Stimulated activated naive CD8-positive, alpha-beta T cell treated with anti-CD3 and anti-CD28 coated beads, Interleukin-15, amount 100 ng/mL, for 72 hours (primary cell): Measurements from ENCODE around the gene HSD17B12.

Experiments
- ATAC-seq: fragments of 150-1000 bp; cut with Tn5 transposase; 2 replicates; pipeline ENCODE4 v1.10.0; 2021; ENCODE audit warnings: mild to moderate bottlenecking, moderate library complexity
- DNase-seq, 2 donors: peaks; one replicate each; pipeline ENCODE4 v3.0.0; 2021 to 2022
- H3K27ac Mint-ChIP-seq, 2 donors: one replicate each; pipeline ENCODE4 v1.8.0; 2022; ENCODE audit warnings: mild to moderate bottlenecking in 2 of 2, mixed read lengths in 2 of 2, moderate library complexity in 2 of 2
- H3K27me3 Mint-ChIP-seq: one replicate; pipeline ENCODE4 v1.8.0; 2022; ENCODE audit warnings: mixed read lengths
- H3K4me1 Mint-ChIP-seq: one replicate; pipeline ENCODE4 v1.8.0; 2022; ENCODE audit warnings: mild to moderate bottlenecking, mixed read lengths
- H3K4me3 Mint-ChIP-seq, 2 donors: one replicate each; pipeline ENCODE4 v1.8.0; 2022; ENCODE audit warnings: mild to moderate bottlenecking in 2 of 2, mixed read lengths in 2 of 2, moderate library complexity in 1 of 2
- H3K9me3 Mint-ChIP-seq, 2 donors: one replicate each; pipeline ENCODE4 v1.8.0; 2022; ENCODE audit warnings: mixed read lengths in 2 of 2

HSD17B12 gene

DNA sequence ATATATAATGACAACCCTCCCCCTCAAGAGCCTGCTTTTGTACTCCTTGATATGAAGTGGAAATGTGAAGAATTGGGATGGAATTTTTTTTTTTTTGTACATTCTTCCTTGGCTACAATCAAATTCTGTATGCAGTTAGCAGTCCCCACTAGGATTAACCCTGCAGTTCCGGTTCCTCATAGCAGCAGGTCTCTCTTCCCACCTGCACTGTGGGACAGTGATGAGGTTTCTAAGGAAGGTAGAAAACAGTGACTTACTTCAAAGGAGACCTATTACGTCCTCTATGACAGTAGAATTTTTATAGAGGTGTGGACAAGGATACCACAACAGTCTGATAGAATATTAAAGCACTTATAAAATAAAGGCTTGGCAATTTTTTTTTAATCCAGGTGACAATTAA is 153.7 kb downstream of the HSD17B12 start:
- DNase-seq (no peak), ATAC-seq (no peak)
- H3K4me3 Mint-ChIP-seq, result no peak overlapping the region
- peaks cover 12% of the 10 kb centered on the region for H3K4me1 Mint-ChIP-seq
- no peaks in the 10 kb centered on the region for H3K27me3 Mint-ChIP-seq
- H3K9me3 Mint-ChIP-seq, result no peaks in the 10 kb centered on the region
- no peak overlapping the region for H3K27ac Mint-ChIP-seq

GRCh38 chr11:43835104-43835503 is 154.6 kb downstream of the HSD17B12 start:
- no peak overlapping the region for H3K27ac Mint-ChIP-seq
- no peaks in the 10 kb centered on the region for H3K27me3 Mint-ChIP-seq
- no peak overlapping the region for H3K4me3 Mint-ChIP-seq
- DNase-seq (no peak), ATAC-seq (no peak)
- H3K9me3 Mint-ChIP-seq, result no peaks in the 10 kb centered on the region
- H3K4me1 Mint-ChIP-seq, result peaks cover 12% of the 10 kb centered on the region

GRCh38 chr11:43837879-43838278 is 157.3 kb downstream of the HSD17B12 start:
- no peak for DNase-seq
- Mint-ChIP-seq H3K27ac (no peak overlapping the region), H3K9me3 (no peaks in the 10 kb centered on the region), H3K4me1 (no peaks in the 10 kb centered on the region), H3K4me3 (no peak overlapping the region), H3K27me3 (no peaks in the 10 kb centered on the region)
- ATAC-seq, result no peak

- DNase-seq (no peak), ATAC-seq (no peak)
- H3K4me1 Mint-ChIP-seq, result no peaks in the 10 kb centered on the region
- no peak overlapping the region for H3K4me3 Mint-ChIP-seq
- H3K27ac Mint-ChIP-seq, result no peak overlapping the region
- no peaks in the 10 kb centered on the region for H3K27me3 Mint-ChIP-seq
- H3K9me3 Mint-ChIP-seq, result no peaks in the 10 kb centered on the region
Measured at GRCh38 chr11:43842021-43842420, 161.5 kb downstream of the HSD17B12 start.

DNA sequence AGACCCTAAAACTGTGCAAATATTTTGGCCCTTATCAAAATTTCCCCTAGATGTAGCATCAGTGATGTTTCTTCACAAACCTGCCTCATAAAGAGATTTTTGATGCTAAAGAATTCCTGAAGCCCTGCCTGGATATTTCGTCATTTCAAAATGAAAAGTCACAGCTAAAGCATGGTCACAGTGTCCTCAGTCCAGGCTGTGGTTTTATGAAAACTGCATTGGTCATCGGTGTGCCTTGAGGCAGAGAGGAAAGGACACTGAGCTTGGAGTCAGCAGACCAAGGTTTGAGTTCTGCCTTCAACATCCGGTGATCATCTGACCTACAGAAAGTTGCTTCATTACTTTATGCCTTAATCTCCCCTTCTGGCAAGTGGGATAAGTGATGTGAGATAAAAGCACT is 165.3 kb downstream of the HSD17B12 start:
- Mint-ChIP-seq H3K4me3 (no peak overlapping the region), H3K9me3 (no peaks in the 10 kb centered on the region), H3K27me3 (no peaks in the 10 kb centered on the region), H3K27ac (no peak overlapping the region), H3K4me1 (no peaks in the 10 kb centered on the region)
- ATAC-seq, result no peak
- DNase-seq, result no peak

DNA sequence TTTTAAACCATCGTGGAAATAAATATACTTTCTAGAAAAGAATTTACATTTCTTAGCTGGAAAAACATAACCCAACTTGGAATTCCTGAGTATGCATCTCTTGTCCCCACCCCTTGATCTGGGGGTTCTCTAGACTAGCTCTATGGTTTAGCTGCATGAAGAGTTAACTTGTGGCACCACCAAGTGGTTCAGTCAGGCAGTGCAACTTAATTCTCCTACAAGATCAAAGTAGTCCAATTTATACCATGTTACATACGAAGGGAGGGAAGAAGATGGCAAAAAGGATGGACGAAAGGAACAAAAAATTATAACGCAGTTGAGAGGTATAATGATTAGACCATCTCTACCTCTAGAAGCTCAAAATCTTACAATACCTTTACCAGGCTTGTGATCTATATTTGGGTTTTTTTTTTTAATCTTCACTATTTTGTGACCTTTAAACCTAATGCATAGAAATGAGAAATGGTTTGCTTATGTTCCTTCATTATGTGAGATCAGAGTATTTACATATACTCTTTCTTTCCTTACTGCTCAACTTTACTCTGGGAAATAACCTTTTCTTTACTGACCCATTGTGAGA is 171.6 kb downstream of the HSD17B12 start:
- DNase-seq, result peak; percentile 50 to 57
- peak; percentile 80 for ATAC-seq
- no peaks in the 10 kb centered on the region for H3K27me3 Mint-ChIP-seq
- no peak overlapping the region for H3K4me3 Mint-ChIP-seq
- H3K27ac Mint-ChIP-seq, result no peak overlapping the region
- H3K4me1 Mint-ChIP-seq, result no peaks in the 10 kb centered on the region
- no peaks in the 10 kb centered on the region for H3K9me3 Mint-ChIP-seq

DNA sequence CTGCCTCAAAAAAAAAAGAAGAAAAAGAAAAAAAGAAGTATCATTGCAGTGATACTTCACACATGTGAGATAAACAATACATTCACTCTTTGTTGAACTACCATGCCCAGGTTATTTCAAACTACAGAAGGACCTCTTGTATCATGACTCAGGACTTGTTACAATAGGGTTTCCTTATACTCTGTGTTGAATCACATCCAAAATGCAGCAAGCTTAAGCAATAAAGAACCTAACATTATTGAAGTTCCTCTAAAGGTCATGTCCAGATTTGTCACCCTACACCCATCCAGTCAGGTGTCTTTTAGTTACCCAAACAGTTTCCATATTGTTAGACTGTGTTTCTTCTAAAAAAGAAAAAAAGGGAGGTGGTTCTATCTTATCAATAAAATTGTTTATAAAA is 173.2 kb downstream of the HSD17B12 start:
- Mint-ChIP-seq H3K27ac (peak overlapping the region in 1 of 2 donors; percentile 82), H3K4me3 (no peak overlapping the region), H3K9me3 (no peaks in the 10 kb centered on the region), H3K27me3 (no peaks in the 10 kb centered on the region), H3K4me1 (no peaks in the 10 kb centered on the region)
- no peak for DNase-seq
- no peak for ATAC-seq

- Mint-ChIP-seq H3K4me1 (no peaks in the 10 kb centered on the region), H3K27me3 (no peaks in the 10 kb centered on the region), H3K9me3 (peaks cover 9 to 10% of the 10 kb centered on the region in 2 donors), H3K4me3 (no peak overlapping the region), H3K27ac (no peak overlapping the region)
- ATAC-seq (no peak), DNase-seq (no peak)
Measured at GRCh38 chr11:43856993-43857392, 176.5 kb downstream of the HSD17B12 start.

DNA sequence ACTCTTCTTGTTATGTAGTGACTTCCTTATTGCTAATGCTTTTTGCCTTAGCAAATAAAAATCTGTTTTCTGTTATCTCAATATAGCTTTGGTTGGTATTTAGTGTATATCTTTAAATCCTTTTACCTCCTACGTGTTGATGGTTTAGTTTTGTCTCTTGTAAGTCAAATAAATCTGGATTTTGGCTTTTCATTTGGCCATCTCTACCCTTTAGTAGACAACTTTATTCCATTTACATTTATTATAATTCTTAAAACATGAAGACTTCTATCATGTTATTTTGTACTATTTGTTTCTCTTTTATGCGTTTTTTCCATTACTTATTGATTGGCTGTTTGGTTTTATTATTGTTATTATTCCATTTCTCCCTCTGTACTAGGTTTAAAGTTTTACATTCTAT is 180.6 kb downstream of the HSD17B12 start:
- H3K9me3 Mint-ChIP-seq, result peaks cover 9 to 10% of the 10 kb centered on the region in 2 donors

GRCh38 chr11:43866520-43866919 is 186.0 kb downstream of the HSD17B12 start:
- H3K27ac Mint-ChIP-seq, result no peak overlapping the region
- ATAC-seq, result no peak

More for the DNA sequence above, 180.6 kb downstream of the HSD17B12 start:
- Mint-ChIP-seq H3K4me1 (peaks cover 10% of the 10 kb centered on the region), H3K27me3 (peaks cover 8% of the 10 kb centered on the region), H3K27ac (peak overlapping the region in 1 of 2 donors; percentile 88), H3K4me3 (no peak overlapping the region)
- DNase-seq (no peak), ATAC-seq (no peak)

DNA sequence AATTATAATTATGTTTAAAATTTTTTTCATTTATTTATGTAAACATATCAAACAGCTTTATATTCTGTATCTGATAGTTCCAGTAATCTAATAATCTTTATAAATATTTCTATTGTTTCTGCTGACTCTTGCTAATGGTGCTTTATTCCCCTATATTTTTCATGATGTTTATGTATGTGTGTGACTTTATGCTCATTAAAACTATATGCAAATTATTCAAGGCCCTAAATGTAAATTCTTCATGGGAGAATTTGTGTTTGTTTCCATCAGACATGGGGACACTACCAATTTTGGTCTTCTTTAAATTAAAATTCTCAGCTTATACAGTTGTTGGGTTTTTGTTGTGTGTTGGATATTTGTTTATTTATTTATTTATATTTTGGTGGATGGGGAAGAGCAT is 186.4 kb downstream of the HSD17B12 start:
- H3K4me3 Mint-ChIP-seq, result no peak overlapping the region
- peaks cover 31% of the 10 kb centered on the region for H3K4me1 Mint-ChIP-seq
- no peak for ATAC-seq
- H3K27me3 Mint-ChIP-seq, result peaks cover 22% of the 10 kb centered on the region
- no peak for DNase-seq
- no peak overlapping the region for H3K27ac Mint-ChIP-seq
- H3K9me3 Mint-ChIP-seq, result peaks cover 7 to 8% of the 10 kb centered on the region in 2 donors

More at GRCh38 chr11:43866520-43866919, 186.0 kb downstream of the HSD17B12 start:
- peaks cover 31% of the 10 kb centered on the region for H3K4me1 Mint-ChIP-seq
- no peak overlapping the region for H3K4me3 Mint-ChIP-seq
- peaks cover 18% of the 10 kb centered on the region for H3K27me3 Mint-ChIP-seq
- DNase-seq, result no peak
- peaks cover 7 to 8% of the 10 kb centered on the region in 2 donors for H3K9me3 Mint-ChIP-seq

DNA sequence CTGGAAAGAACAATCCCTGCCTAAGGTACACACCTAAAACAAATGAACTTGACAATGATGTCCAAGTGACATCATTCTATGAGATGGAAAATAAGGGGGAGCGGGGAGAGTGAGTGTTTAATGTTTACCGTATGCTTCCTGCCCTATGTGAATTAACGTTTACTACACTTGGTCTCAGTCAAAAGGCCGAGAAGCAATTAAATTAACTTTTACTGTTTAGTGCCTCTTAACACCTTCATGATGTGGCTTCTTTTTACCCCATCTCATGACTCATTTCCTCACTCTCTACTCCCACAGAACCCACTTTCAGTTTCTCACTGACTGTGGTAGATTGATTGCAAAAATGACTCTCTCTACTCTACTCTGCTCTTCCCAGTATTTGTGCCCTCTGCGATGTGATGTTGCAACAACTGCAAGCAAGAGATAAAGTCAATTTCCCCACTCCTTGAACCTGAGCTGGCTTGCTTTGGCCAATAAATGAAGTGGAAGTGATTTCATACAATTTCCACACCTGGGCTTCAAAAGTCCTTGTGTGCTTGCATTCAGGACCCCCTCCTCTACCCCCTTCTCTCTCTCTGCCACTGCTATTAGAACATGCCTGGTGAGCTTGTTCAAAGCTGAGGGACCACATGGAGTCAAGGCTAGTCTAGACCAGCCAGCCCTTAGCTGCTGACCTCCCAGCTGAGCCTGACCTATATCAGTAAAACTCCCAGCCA is 188.5 kb downstream of the HSD17B12 start:
- ATAC-seq, result peak; percentile 98
- H3K27me3 Mint-ChIP-seq, result peaks cover 43% of the 10 kb centered on the region
- H3K4me1 Mint-ChIP-seq, result peaks cover 26% of the 10 kb centered on the region
- H3K4me3 Mint-ChIP-seq, result peak overlapping the region; percentile 41 to 70
- H3K27ac Mint-ChIP-seq, result peak overlapping the region in 1 of 2 donors; percentile 44
- peaks cover 7 to 8% of the 10 kb centered on the region in 2 donors for H3K9me3 Mint-ChIP-seq
- DNase-seq, result peak; percentile 50 to 63

- Mint-ChIP-seq H3K4me1 (peaks cover 21% of the 10 kb centered on the region), H3K4me3 (no peak overlapping the region), H3K9me3 (peaks cover 7 to 8% of the 10 kb centered on the region in 2 donors), H3K27ac (no peak overlapping the region), H3K27me3 (peaks cover 38% of the 10 kb centered on the region)
- DNase-seq (no peak), ATAC-seq (no peak)
Measured at GRCh38 chr11:43871051-43871450, 190.5 kb downstream of the HSD17B12 start.

- Mint-ChIP-seq H3K4me1 (peaks cover 13% of the 10 kb centered on the region), H3K27ac (no peak overlapping the region), H3K9me3 (no peaks in the 10 kb centered on the region), H3K4me3 (no peak overlapping the region), H3K27me3 (peaks cover 38% of the 10 kb centered on the region)
- no peak for DNase-seq
- no peak for ATAC-seq
Measured at GRCh38 chr11:43872995-43873394, 192.5 kb downstream of the HSD17B12 start.

GRCh38 chr11:43874078-43874477 is 193.5 kb downstream of the HSD17B12 start:
- Mint-ChIP-seq H3K4me3 (no peak overlapping the region), H3K4me1 (peaks cover 7% of the 10 kb centered on the region), H3K9me3 (no peaks in the 10 kb centered on the region), H3K27ac (no peak overlapping the region), H3K27me3 (peaks cover 38% of the 10 kb centered on the region)
- DNase-seq (no peak), ATAC-seq (no peak)

GRCh38 chr11:43874738-43875137 is 194.2 kb downstream of the HSD17B12 start:
- Mint-ChIP-seq H3K9me3 (no peaks in the 10 kb centered on the region), H3K27me3 (peaks cover 38% of the 10 kb centered on the region), H3K4me3 (no peak overlapping the region), H3K4me1 (peaks cover under 1% of the 10 kb centered on the region), H3K27ac (no peak overlapping the region)
- ATAC-seq, result no peak
- DNase-seq, result no peak
